Measurements from ENCODE around the gene ATP11C. TPM values are rescaled to one million over a fixed set of nuclear protein-coding genes. Genes with fewer than 3 reads are reported as not detected.

The ATP11C gene
- total and polyA plus RNA-seq, 12 donors = 3.3 to 29.9 (median 17.0) TPM

DNA sequence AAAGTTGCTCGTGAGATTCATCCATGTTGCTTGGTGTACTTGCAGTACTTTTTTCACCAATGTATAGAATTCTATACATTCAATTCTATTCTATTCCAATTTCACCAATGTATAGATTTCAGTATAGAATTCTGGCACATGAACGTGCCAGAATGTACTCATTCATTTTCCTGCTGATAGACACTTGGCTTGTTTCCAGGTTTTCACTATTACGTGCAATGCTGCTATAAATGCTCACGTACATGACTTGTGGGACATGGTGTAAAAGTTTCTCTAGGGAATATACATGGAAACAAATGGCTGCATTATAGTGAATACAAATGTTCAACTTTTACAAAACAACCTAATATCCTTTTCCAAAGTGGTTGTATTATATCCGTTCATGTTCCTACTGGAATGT, 39.3 kb upstream of the ATP11C start:
- Histone ChIP-seq H3K4me1 (replicated peaks in 1 of 2) (no peaks in the 10 kb centered on the region), H3K27me3 (peaks cover 13% of the 10 kb centered on the region), H3K36me3 (replicated peaks in 1 of 2) (no peaks in the 10 kb centered on the region), H3K27ac (no peak overlapping the region), H3K9me3 (replicated peaks in 1 of 3) (no peaks in the 10 kb centered on the region), H3K4me3 (no peak overlapping the region)
- WGBS, 4 donors = 65 to 71% (median 69%) methylated on average over 5 of the region's 5 CpGs
- TF ChIP-seq, protein P1, sequence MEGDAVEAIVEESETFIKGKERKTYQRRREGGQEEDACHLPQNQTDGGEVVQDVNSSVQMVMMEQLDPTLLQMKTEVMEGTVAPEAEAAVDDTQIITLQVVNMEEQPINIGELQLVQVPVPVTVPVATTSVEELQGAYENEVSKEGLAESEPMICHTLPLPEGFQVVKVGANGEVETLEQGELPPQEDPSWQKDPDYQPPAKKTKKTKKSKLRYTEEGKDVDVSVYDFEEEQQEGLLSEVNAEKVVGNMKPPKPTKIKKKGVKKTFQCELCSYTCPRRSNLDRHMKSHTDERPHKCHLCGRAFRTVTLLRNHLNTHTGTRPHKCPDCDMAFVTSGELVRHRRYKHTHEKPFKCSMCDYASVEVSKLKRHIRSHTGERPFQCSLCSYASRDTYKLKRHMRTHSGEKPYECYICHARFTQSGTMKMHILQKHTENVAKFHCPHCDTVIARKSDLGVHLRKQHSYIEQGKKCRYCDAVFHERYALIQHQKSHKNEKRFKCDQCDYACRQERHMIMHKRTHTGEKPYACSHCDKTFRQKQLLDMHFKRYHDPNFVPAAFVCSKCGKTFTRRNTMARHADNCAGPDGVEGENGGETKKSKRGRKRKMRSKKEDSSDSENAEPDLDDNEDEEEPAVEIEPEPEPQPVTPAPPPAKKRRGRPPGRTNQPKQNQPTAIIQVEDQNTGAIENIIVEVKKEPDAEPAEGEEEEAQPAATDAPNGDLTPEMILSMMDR (IDR thresholded peaks at IDR 0.05) = no peak
- no peak for TF ChIP-seq POLR2A (IDR thresholded peaks at IDR 0.05)
- intact Hi-C loops (cut with DNase I) = no loop called here
- no peak for DNase-seq

DNA sequence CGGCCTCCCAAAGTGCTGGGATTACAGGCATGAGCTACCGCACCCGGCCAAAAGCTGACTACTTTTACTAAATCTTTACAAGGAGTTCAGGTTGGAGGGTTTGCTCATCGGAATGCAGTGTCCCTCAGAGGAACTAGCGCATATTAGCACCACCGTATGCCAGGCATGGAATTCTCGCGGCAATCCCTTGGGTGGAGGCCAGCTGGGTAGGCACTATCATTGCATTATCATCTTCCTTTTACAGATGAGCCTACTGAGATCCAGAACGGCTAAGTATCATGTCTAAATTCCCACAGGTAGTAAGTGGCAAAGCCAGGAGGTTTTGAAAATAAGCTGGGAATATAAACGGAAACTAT, 38.5 kb upstream of the ATP11C start:
- no peak for DNase-seq
- intact Hi-C loops (cut with DNase I) = no loop called here
- Histone ChIP-seq H3K4me1 (replicated peaks in 1 of 2) (no peaks in the 10 kb centered on the region), H3K27ac (no peak overlapping the region), H3K27me3 (peaks cover 10% of the 10 kb centered on the region), H3K36me3 (replicated peaks in 1 of 2) (no peaks in the 10 kb centered on the region), H3K4me3 (no peak overlapping the region), H3K9me3 (replicated peaks in 1 of 3) (no peaks in the 10 kb centered on the region)
- WGBS, 4 donors = 37 to 54% (median 44%) methylated on average over 8 to 10 of the region's 10 CpGs
- TF ChIP-seq, protein P1 (IDR thresholded peaks at IDR 0.05) = no peak
- TF ChIP-seq POLR2A (IDR thresholded peaks at IDR 0.05) = no peak

DNA sequence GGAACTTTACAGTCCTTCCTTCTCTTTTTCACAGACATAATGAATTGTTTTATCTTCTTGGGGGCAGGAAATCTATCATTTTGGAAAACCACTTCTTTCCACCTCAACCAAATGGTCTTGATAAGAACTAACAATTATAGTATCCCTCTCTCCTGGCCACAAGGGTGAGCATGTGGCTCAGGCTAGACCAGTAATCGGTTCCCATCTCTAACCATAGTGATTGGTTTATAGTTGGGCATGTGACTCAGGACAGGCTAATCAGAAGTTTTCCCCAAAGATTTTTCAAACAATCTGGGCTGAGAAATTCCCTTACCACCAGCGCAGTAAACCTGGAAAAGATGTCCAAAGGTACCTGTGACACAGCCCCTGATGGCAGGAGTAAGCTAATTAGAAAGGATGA, 36.4 kb upstream of the ATP11C start:
- H3K9me3 ChIP-seq (replicated peaks in 1 of 3) = no peaks in the 10 kb centered on the region
- H3K4me1 ChIP-seq (replicated peaks in 1 of 2) = no peaks in the 10 kb centered on the region
- WGBS, 4 donors = 56 to 84% (median 70%) methylated on average over 1 to 2 of the region's 2 CpGs
- intact Hi-C loops (cut with DNase I) = no loop called here
- no peak for DNase-seq
- no peak for TF ChIP-seq POLR2A (IDR thresholded peaks at IDR 0.05)
- TF ChIP-seq, protein P1 (IDR thresholded peaks at IDR 0.05) = no peak
- H3K27ac ChIP-seq = no peak overlapping the region
- no peaks in the 10 kb centered on the region for H3K36me3 ChIP-seq (replicated peaks in 1 of 2)
- peaks cover 6% of the 10 kb centered on the region for H3K27me3 ChIP-seq
- H3K4me3 ChIP-seq = no peak overlapping the region

DNA sequence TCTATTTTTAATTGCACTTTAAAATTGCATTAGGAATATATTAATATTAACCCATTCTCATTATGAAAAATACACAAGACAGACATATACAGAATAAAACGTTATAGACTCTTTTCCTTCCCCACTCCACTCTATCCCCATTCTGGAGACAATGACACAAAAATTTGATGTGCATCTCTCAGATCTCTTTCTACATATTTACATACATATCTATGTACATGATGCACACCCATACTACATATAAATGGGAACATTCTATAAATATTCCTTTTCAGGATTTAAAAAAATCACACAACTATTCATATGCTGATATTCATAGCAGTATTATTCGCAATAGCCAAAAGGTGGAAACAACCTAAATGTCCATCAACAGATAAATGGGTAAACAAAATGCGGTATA, 34.9 kb upstream of the ATP11C start:
- H3K4me3 ChIP-seq = no peak overlapping the region
- H3K9me3 ChIP-seq (replicated peaks in 1 of 3) = no peaks in the 10 kb centered on the region
- intact Hi-C loops (cut with DNase I) = no loop called here
- H3K4me1 ChIP-seq (replicated peaks in 1 of 2) = no peaks in the 10 kb centered on the region
- WGBS, 4 donors = 60 to 81% (median 72%) methylated on average over 3 of the region's 3 CpGs
- H3K27me3 ChIP-seq = peaks cover 6% of the 10 kb centered on the region
- H3K36me3 ChIP-seq (replicated peaks in 1 of 2) = no peaks in the 10 kb centered on the region
- TF ChIP-seq, protein P1 (IDR thresholded peaks at IDR 0.05) = no peak
- TF ChIP-seq POLR2A (IDR thresholded peaks at IDR 0.05) = no peak
- H3K27ac ChIP-seq = no peak overlapping the region
- DNase-seq = no peak

Measured in adrenal gland (tissue), 12 donors.